ENCODE data around the gene SCN1A. TPM values are rescaled to one million over a fixed set of nuclear protein-coding genes. Genes with fewer than 3 reads are reported as not detected.

The SCN1A gene
- total RNA-seq (2022; extraction: Qiagen RNA extraction) = not detected in 5 replicates

GRCh38 chr2:166127217-166128155 lies at the start of gene SCN1A:
Gene SCN1A (minus strand): TSS chr2:166128020. CDS start chr2:166073621, 54,399 bp downstream.

DNA sequence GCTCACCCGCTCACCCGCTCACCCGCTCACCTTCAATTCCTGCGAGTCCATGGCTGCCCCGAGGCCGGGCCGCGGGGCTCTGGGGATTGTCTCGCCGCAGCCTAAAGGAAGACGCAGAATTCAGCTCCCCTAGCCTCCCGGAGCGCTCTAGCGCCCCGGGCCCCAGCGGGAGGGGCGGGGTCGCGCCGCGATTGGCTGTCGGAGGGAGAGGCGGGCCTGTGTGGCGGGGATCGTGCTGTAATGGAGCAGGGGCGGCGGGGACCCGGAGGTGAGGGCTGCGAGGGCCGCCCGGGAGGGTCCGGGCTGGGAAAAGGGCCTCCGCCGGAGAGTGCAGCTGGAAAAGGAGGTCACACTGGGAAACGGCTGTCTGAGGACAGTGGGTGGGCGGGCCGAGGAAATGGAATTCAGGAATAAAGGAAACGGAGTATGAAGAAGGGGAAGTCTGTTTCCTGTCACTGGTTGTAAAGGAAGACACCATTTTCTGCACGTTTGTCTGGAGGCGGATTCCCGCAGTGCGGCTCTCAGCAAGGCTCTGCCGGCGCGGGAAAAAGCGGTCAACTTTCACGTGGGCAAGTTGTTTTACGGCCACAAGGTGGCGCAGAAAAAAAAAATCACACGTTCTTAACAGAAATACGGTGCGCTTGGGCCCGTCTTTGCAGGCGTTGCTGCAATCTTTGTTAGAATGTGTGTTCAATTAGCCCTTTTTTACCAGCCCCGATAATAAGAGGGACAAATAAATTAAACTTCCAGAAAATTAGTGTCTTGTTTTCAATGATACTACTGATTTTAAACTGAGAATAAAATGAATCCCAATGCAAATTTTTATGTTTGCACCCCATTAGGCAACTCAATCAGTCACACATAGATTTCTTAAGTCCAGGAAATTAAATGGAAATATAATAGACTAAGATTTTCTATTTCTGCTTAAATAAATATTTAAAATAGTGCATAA lies 173.9 kb downstream of the SCN1A start, which contains the start of gene TTC21B:
Gene TTC21B (minus strand): TSS at position 122 of the 952 bp plus-strand sequence. CDS start 71 bp downstream, at position 51.

Other genes starting within 250 kb of the SCN1A start
- gene TTC21B, start 174.2 kb downstream of the SCN1A start, total RNA-seq (2022; extraction: Qiagen RNA extraction) = 3.5 to 5.9 TPM (median 4.9 TPM) in 5 replicates
- gene SCN9A, start 247.9 kb upstream of the SCN1A start, total RNA-seq (2022; extraction: Qiagen RNA extraction) = 2.6 to 5.0 TPM (median 4.3 TPM) in 5 replicates